LNCAP (cell line): ENCODE measurements around the gene EDC3.

Experiments
- CTCF ChIP-seq: fragments of 450-650 bp; IDR thresholded peaks from 2 replicates; pipeline ENCODE4 v1.5.1; 2017; ENCODE audit warnings: mild to moderate bottlenecking

EDC3 gene

GRCh38 chr15:74630284-74631086, 65.3 kb downstream of the EDC3 start:
- no peak for TF ChIP-seq CTCF

DNA sequence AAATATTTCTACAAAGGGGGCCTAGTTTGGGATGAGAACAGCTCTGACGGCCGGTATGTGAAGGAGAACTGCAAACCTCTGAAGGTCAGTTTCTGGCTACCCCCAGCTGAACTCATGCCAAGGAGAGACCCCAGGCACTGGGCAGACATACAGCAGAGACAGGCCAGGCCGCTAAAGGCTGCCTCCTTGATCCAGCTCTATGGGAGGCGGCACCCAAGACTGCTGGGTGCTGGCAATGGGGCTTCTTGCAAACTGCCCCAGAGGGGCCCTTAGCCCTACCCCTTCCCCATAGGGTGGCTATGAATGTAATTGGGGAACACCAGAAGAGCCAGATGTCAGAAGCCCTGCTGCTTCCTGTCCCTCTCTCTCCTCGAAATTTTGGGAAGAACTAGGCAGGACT, 66.9 kb downstream of the EDC3 start:
- TF ChIP-seq CTCF: no peak

DNA sequence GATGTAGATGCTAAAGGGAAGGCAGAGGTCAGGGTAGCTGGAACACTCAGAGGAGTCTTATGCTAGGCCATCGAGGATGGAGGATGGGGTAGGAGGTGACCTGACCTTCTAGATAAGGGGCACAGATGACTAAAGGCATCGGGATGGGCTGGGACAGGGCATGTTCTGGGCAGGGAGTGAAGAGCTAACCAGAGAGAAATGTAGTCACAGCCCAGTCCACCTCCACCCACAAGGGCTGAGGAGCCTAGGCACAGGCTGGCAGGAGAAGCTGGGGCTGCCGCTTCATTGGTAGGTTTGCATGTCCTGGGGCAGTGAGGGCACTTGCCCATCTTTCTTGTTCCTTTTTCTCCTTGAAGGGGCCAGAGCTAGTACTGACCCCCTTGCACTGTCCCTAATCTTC, 67.6 kb downstream of the EDC3 start:
- no peak for TF ChIP-seq CTCF

- no peak for TF ChIP-seq CTCF
These were observed 68.1 kb downstream of the EDC3 start for GRCh38 chr15:74627766-74628165.

- no peak for TF ChIP-seq CTCF
These were observed 68.8 kb downstream of the EDC3 start for GRCh38 chr15:74626752-74627692.

- TF ChIP-seq CTCF: no peak
These were observed 69.5 kb downstream of the EDC3 start for GRCh38 chr15:74626336-74626735.

DNA sequence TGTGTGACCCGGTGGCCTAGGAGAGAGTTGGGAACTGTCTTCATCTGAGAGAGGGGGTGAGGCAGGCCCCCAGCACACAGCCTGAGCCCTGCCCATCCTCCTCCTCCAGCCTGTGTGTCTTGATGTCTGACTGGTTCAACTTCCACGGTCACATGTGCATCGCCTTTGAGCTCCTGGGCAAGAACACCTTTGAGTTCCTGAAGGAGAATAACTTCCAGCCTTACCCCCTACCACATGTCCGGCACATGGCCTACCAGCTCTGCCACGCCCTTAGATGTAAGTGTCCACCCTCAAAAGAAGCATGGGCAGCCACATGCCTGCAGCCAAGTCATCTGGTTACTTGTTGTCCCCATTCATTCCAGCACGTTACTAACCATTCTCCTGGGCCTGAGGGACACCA, 70.1 kb downstream of the EDC3 start:
- TF ChIP-seq CTCF: no peak
